HCT116 (cell line): ENCODE data around the gene TMEM237.

ENCODE experiments used
- CTCF ChIP-seq, 3 experiments: fragments of 200-600 bp in 1 of 3; sonication (generic) in 1 of 3; IDR thresholded peaks in 2 of 3; conservative IDR thresholded peaks in 1 of 3; 2 replicates each; pipeline ENCODE4 v1.5.1; 2012 to 2017; ENCODE audit warnings: low read depth in 2 of 3, low read length in 2 of 3, antibody characterized with exemption in 1 of 3, borderline replicate concordance in 1 of 3, control low read depth in 1 of 3, mild to moderate bottlenecking in 1 of 3, mixed read lengths in 1 of 3, mixed run types in 1 of 3, moderate library complexity in 1 of 3; ENCODE audit not compliant: insufficient read depth in 1 of 3
- POLR2AphosphoS5 ChIP-seq: IDR thresholded peaks from 2 replicates; pipeline ENCODE4 v1.6.1; 2011; ENCODE audit warnings: mild to moderate bottlenecking, low read depth, low read length, moderate library complexity
- SIN3A ChIP-seq: IDR thresholded peaks from 2 replicates; pipeline ENCODE4 v1.6.1; 2012; ENCODE audit warnings: low read depth

- TF ChIP-seq CTCF (IDR thresholded peaks at IDR 0.05 in 2 of 3, conservative IDR thresholded peaks at IDR 0.05 in 1 of 3; ENCODE audit: borderline replicate concordance in 1 of 3, insufficient read depth in 1 of 3, low read depth in 2 of 3, low read length in 2 of 3) (no peak), SIN3A (no peak), POLR2AphosphoS5 (no peak)
Measured at GRCh38 chr2:201675454-201675853, 32.2 kb upstream of the TMEM237 start.
